Memory B cell (primary cell): Measurements from ENCODE around the gene MT1B.

Source experiments
- ATAC-seq: fragments of 150-1000 bp; cut with Tn5 transposase; 2 replicates; pipeline ENCODE4 v1.10.0; 2021; ENCODE audit warnings: low read depth, mild to moderate bottlenecking, moderate library complexity
- DNase-seq, 2 donors: peaks; one replicate each; pipeline ENCODE4 v3.0.0; 2022; ENCODE audit warnings: low spot score in 2 of 2
- H3K27ac Mint-ChIP-seq: one replicate; pipeline ENCODE4 v1.8.0; 2022; ENCODE audit warnings: mild to moderate bottlenecking, moderate library complexity, mixed read lengths
- H3K27me3 Mint-ChIP-seq: one replicate; pipeline ENCODE4 v1.8.0; 2022; ENCODE audit warnings: mixed read lengths
- H3K36me3 Mint-ChIP-seq: one replicate; pipeline ENCODE4 v1.8.0; 2022; ENCODE audit warnings: mild to moderate bottlenecking, mixed read lengths
- H3K4me1 Mint-ChIP-seq: one replicate; pipeline ENCODE4 v1.8.0; 2022; ENCODE audit warnings: mixed read lengths
- H3K4me3 Mint-ChIP-seq: one replicate; pipeline ENCODE4 v1.8.0; 2022; ENCODE audit warnings: mild to moderate bottlenecking, moderate library complexity, mixed read lengths
- H3K9me3 Mint-ChIP-seq: one replicate; pipeline ENCODE4 v1.8.0; 2022; ENCODE audit warnings: mixed read lengths

MT1B gene

GRCh38 chr16:56637814-56638750 is 13.6 kb upstream of the MT1B start, which contains the start of gene MT1A:
MT1A (plus strand) TSS chr16:56638666; CDS start chr16:56638739, 73 bp downstream.
- peak within 1 kb of the TSS; percentile 43 for H3K4me3 Mint-ChIP-seq
- no peak within 1 kb of the TSS for H3K27ac Mint-ChIP-seq
- DNase-seq (no peak), ATAC-seq (peak; percentile 31)
- H3K27me3 Mint-ChIP-seq: peaks cover 30% of the 10 kb centered on the region
- H3K36me3 Mint-ChIP-seq: no peaks in the 10 kb centered on the region
- no peaks in the 10 kb centered on the region for H3K9me3 Mint-ChIP-seq
- peaks cover 20% of the 10 kb centered on the region for H3K4me1 Mint-ChIP-seq

- no peak overlapping the region for H3K27ac Mint-ChIP-seq
- ATAC-seq: no peak
- no peak for DNase-seq
Measured at GRCh38 chr16:56639045-56639444, 12.6 kb upstream of the MT1B start.

GRCh38 chr16:56640076-56640475 is 11.6 kb upstream of the MT1B start:
- no peak overlapping the region for H3K27ac Mint-ChIP-seq
- ATAC-seq (no peak), DNase-seq (no peak)
- no peaks in the 10 kb centered on the region for H3K36me3 Mint-ChIP-seq
- no peaks in the 10 kb centered on the region for H3K9me3 Mint-ChIP-seq
- peaks cover 22% of the 10 kb centered on the region for H3K27me3 Mint-ChIP-seq
- peaks cover 25% of the 10 kb centered on the region for H3K4me1 Mint-ChIP-seq
- H3K4me3 Mint-ChIP-seq: no peak overlapping the region

More at GRCh38 chr16:56639045-56639444, 12.6 kb upstream of the MT1B start:
- Mint-ChIP-seq H3K9me3 (no peaks in the 10 kb centered on the region), H3K36me3 (no peaks in the 10 kb centered on the region), H3K4me1 (peaks cover 27% of the 10 kb centered on the region), H3K4me3 (no peak overlapping the region), H3K27me3 (peaks cover 29% of the 10 kb centered on the region)

- H3K27me3 Mint-ChIP-seq: peaks cover 19% of the 10 kb centered on the region
- no peak overlapping the region for H3K27ac Mint-ChIP-seq
- H3K36me3 Mint-ChIP-seq: no peaks in the 10 kb centered on the region
- H3K4me1 Mint-ChIP-seq: peaks cover 20% of the 10 kb centered on the region
- DNase-seq (no peak), ATAC-seq (no peak)
- no peak overlapping the region for H3K4me3 Mint-ChIP-seq
- H3K9me3 Mint-ChIP-seq: no peaks in the 10 kb centered on the region
Measured at GRCh38 chr16:56641166-56641565, 10.5 kb upstream of the MT1B start.

- H3K9me3 Mint-ChIP-seq: no peaks in the 10 kb centered on the region
- H3K4me1 Mint-ChIP-seq: peaks cover 17% of the 10 kb centered on the region
- ATAC-seq: peak; percentile 95
- no peak overlapping the region for H3K27ac Mint-ChIP-seq
- no peaks in the 10 kb centered on the region for H3K36me3 Mint-ChIP-seq
- peaks cover 8% of the 10 kb centered on the region for H3K27me3 Mint-ChIP-seq
- DNase-seq: no peak
- H3K4me3 Mint-ChIP-seq: peak overlapping the region; percentile 80
Measured at GRCh38 chr16:56643080-56643778, 8.5 kb upstream of the MT1B start.

GRCh38 chr16:56643833-56644232 is 7.9 kb upstream of the MT1B start:
- H3K4me3 Mint-ChIP-seq: peak overlapping the region; percentile 80
- H3K9me3 Mint-ChIP-seq: no peaks in the 10 kb centered on the region
- no peaks in the 10 kb centered on the region for H3K36me3 Mint-ChIP-seq
- ATAC-seq (no peak), DNase-seq (no peak)
- H3K27me3 Mint-ChIP-seq: peaks cover 6% of the 10 kb centered on the region
- peaks cover 17% of the 10 kb centered on the region for H3K4me1 Mint-ChIP-seq
- H3K27ac Mint-ChIP-seq: no peak overlapping the region

- H3K27me3 Mint-ChIP-seq: peaks cover 10% of the 10 kb centered on the region
- H3K4me1 Mint-ChIP-seq: peaks cover 17% of the 10 kb centered on the region
- no peak overlapping the region for H3K27ac Mint-ChIP-seq
- H3K9me3 Mint-ChIP-seq: no peaks in the 10 kb centered on the region
- no peaks in the 10 kb centered on the region for H3K36me3 Mint-ChIP-seq
- no peak for ATAC-seq
- H3K4me3 Mint-ChIP-seq: no peak overlapping the region
- no peak for DNase-seq
Measured at GRCh38 chr16:56645311-56645710, 6.4 kb upstream of the MT1B start.

- Mint-ChIP-seq H3K27me3 (peaks cover 10% of the 10 kb centered on the region), H3K27ac (no peak overlapping the region), H3K9me3 (no peaks in the 10 kb centered on the region), H3K36me3 (no peaks in the 10 kb centered on the region), H3K4me3 (no peak overlapping the region), H3K4me1 (peaks cover 17% of the 10 kb centered on the region)
- ATAC-seq (no peak), DNase-seq (no peak)
Measured at GRCh38 chr16:56645838-56646237, 5.8 kb upstream of the MT1B start.

GRCh38 chr16:56647641-56648431 is 3.9 kb upstream of the MT1B start:
- H3K27me3 Mint-ChIP-seq: peaks cover 9% of the 10 kb centered on the region
- no peak for DNase-seq
- no peaks in the 10 kb centered on the region for H3K36me3 Mint-ChIP-seq
- no peak overlapping the region for H3K27ac Mint-ChIP-seq
- no peak overlapping the region for H3K4me3 Mint-ChIP-seq
- H3K9me3 Mint-ChIP-seq: no peaks in the 10 kb centered on the region
- ATAC-seq: no peak
- peaks cover 12% of the 10 kb centered on the region for H3K4me1 Mint-ChIP-seq

GRCh38 chr16:56649271-56649670 is 2.4 kb upstream of the MT1B start:
- ATAC-seq (no peak), DNase-seq (no peak)
- no peaks in the 10 kb centered on the region for H3K9me3 Mint-ChIP-seq
- H3K27ac Mint-ChIP-seq: no peak overlapping the region
- H3K27me3 Mint-ChIP-seq: peaks cover 5% of the 10 kb centered on the region
- no peaks in the 10 kb centered on the region for H3K36me3 Mint-ChIP-seq
- peaks cover 8% of the 10 kb centered on the region for H3K4me1 Mint-ChIP-seq
- no peak overlapping the region for H3K4me3 Mint-ChIP-seq

- H3K27me3 Mint-ChIP-seq: peaks cover 5% of the 10 kb centered on the region
- H3K4me3 Mint-ChIP-seq: no peak overlapping the region
- H3K27ac Mint-ChIP-seq: no peak overlapping the region
Measured at GRCh38 chr16:56649820-56650219, 1.9 kb upstream of the MT1B start.

GRCh38 chr16:56652600-56652999 is 914 bp downstream of the MT1B start:
- H3K27ac Mint-ChIP-seq: no peak overlapping the region
- peaks cover 4% of the 10 kb centered on the region for H3K27me3 Mint-ChIP-seq
- no peaks in the 10 kb centered on the region for H3K9me3 Mint-ChIP-seq
- no peaks in the 10 kb centered on the region for H3K36me3 Mint-ChIP-seq
- no peak overlapping the region for H3K4me3 Mint-ChIP-seq
- DNase-seq: no peak
- no peak for ATAC-seq
- H3K4me1 Mint-ChIP-seq: peaks cover 12% of the 10 kb centered on the region

More at GRCh38 chr16:56649820-56650219, 1.9 kb upstream of the MT1B start:
- Mint-ChIP-seq H3K4me1 (peaks cover 9% of the 10 kb centered on the region), H3K36me3 (no peaks in the 10 kb centered on the region), H3K9me3 (no peaks in the 10 kb centered on the region)
- DNase-seq: no peak
- no peak for ATAC-seq

GRCh38 chr16:56653218-56653617 is 1.5 kb downstream of the MT1B start:
- H3K27me3 Mint-ChIP-seq: peaks cover 4% of the 10 kb centered on the region
- H3K36me3 Mint-ChIP-seq: no peaks in the 10 kb centered on the region
- H3K27ac Mint-ChIP-seq: no peak overlapping the region
- H3K9me3 Mint-ChIP-seq: no peaks in the 10 kb centered on the region
- ATAC-seq (peak; percentile 72), DNase-seq (no peak)
- peaks cover 16% of the 10 kb centered on the region for H3K4me1 Mint-ChIP-seq
- no peak overlapping the region for H3K4me3 Mint-ChIP-seq
